Measurements from ENCODE around the gene CALCOCO1. TPM values are rescaled to one million over a fixed set of nuclear protein-coding genes. Genes with fewer than 3 reads are reported as not detected.

Gene CALCOCO1
- total RNA-seq (2016; rRNA removed; fragmentation: Illumina TruSeq; extraction: Trizol) (4.9 and 7.7 TPM in 2 replicates), polyA plus RNA-seq (2011; rRNA removed) (47.7 and 57.2 TPM in 2 replicates), polyA minus RNA-seq (2011; rRNA and poly(A)+ RNA removed; ENCODE audit: low replicate concordance) (53.0 and 73.1 TPM in 2 replicates), Bru-seq, nascent RNA (percentile 51 among the genes with signal in this experiment), BruChase-seq, experiment 1, labeled RNA remaining after a 6-hour chase (percentile 52 among the genes with signal in this experiment), BruChase-seq, experiment 2, labeled RNA remaining after a 2-hour chase (percentile 49 among the genes with signal in this experiment)
- total RNA-seq (2016; cell fraction: cytosol; rRNA removed; fragmentation: Illumina TruSeq; extraction: Trizol; ENCODE audit: low read depth) = 0.81 and 0.88 TPM in 2 replicates
- total RNA-seq (2016; cell fraction: insoluble cytoplasmic fraction; rRNA removed; fragmentation: Illumina TruSeq; extraction: Trizol) = 5.4 and 6.9 TPM in 2 replicates
- total RNA-seq (2016; cell fraction: membrane; rRNA removed; fragmentation: Illumina TruSeq; extraction: Trizol) = 1.0 and 1.4 TPM in 2 replicates
- 10.7 and 11.7 TPM in 2 replicates for total RNA-seq (2016; cell fraction: nucleus; rRNA removed; fragmentation: Illumina TruSeq; extraction: Trizol)
- polyA plus RNA-seq (2011; cell fraction: cytosol; rRNA removed) = 19.0 and 25.5 TPM in 2 replicates
- polyA plus RNA-seq (2011; cell fraction: nucleus; rRNA removed) = 439 and 465 TPM in 2 replicates
- 33.3 and 36.8 TPM in 2 replicates for polyA plus RNA-seq (2012)
- polyA plus RNA-seq (2016; cell fraction: cytosol; fragmentation: Illumina TruSeq; extraction: Trizol; ENCODE audit: low read depth) = 0.11 and 0.44 TPM in 2 replicates
- 3.8 and 4.3 TPM in 2 replicates for polyA plus RNA-seq (2016; cell fraction: insoluble cytoplasmic fraction; fragmentation: Illumina TruSeq; extraction: Trizol; ENCODE audit: low read depth)
- 0.77 and 1.1 TPM in 2 replicates for polyA plus RNA-seq (2016; cell fraction: membrane; fragmentation: Illumina TruSeq; extraction: Trizol; ENCODE audit: low read depth)
- 21.6 and 24.3 TPM in 2 replicates for polyA plus RNA-seq (2016; cell fraction: nucleus; fragmentation: Illumina TruSeq; extraction: Trizol; ENCODE audit: insufficient read depth, low read depth)
- 5.3 and 6.5 TPM in 2 replicates for polyA minus RNA-seq (2011; cell fraction: cytosol; rRNA and poly(A)+ RNA removed)
- polyA minus RNA-seq (2011; cell fraction: nucleus; rRNA and poly(A)+ RNA removed) = 71.2 and 84.0 TPM in 2 replicates
- long read RNA-seq, experiment 1, partial matches to known transcripts = 1 of 6 reads
- long read RNA-seq, experiment 1, other reads (novel, unspliced or antisense) = 2 of 6 reads
- long read RNA-seq, experiment 2, partial matches to known transcripts = 4 of 8 reads
- long read RNA-seq, experiment 2, other reads (novel, unspliced or antisense) = 2 of 8 reads

GRCh38 chr12:53727310-53728041, at the start of gene CALCOCO1:
Gene CALCOCO1 (minus strand): TSS chr12:53727452. CDS start chr12:53725242, 2,210 bp downstream.
- POLR2A ChIA-PET = interaction anchor here (1.6 kb wide), 1 partner anchor 51 kb away, joined by 3 read pairs; no protein-coding TSS in a partner anchor
- no peaks in the 10 kb centered on the region for H3K9me3 ChIP-seq (ENCODE audit: low read length)
- intact Hi-C loops (cut with micrococcal nuclease; ENCODE audit: unreplicated experiment) = loop anchor here (2.0 kb wide), 1 partner anchor 19 kb away; no protein-coding TSS in a partner anchor
- no peaks in the 10 kb centered on the region; a peak in 1 of 5 replicates for H3K27me3 ChIP-seq (ENCODE audit: control insufficient read depth in 1 of 2, insufficient read depth in 2 of 2, low read length in 2 of 2)
- no peaks in the 10 kb centered on the region for H3K79me2 ChIP-seq (ENCODE audit: insufficient read depth, low read length)
- WGBS (ENCODE audit: low lambda C conversion rate) = 2% methylated on average over 22 of the region's 38 CpGs
- H3K9ac ChIP-seq (ENCODE audit: insufficient read depth, low read depth, low read length) = peak within 1 kb of the TSS; percentile 66
- peaks cover 0 to 5% of the 10 kb centered on the region in 2 experiments; a peak in 1 of 5 replicates for H3K36me3 ChIP-seq (replicated peaks in 1 of 2; ENCODE audit: control insufficient read depth in 1 of 2, insufficient read depth in 2 of 2, low read length in 2 of 2)
- BruUV-seq (replicated peaks) = no TSS peak
- peaks cover 16% of the 10 kb centered on the region for H3K4me1 ChIP-seq (ENCODE audit: insufficient read depth, low read length)
- H3K4me3 ChIP-seq (replicated peaks in 1 of 3; ENCODE audit: insufficient read depth in 1 of 3, low read depth in 2 of 3, low read length in 3 of 3) = peak within 1 kb of the TSS; percentile 72 to 81 (median 76)
- peak; percentile 95 for DNase-seq (ENCODE audit: low spot score)
- H3K27ac ChIP-seq (ENCODE audit: extremely low read length, insufficient read depth, low read length) = peak within 1 kb of the TSS; percentile 10
- H4K20me1 ChIP-seq (ENCODE audit: insufficient read depth, low read length) = no peaks in the 10 kb centered on the region
- peak within 1 kb of the TSS; percentile 87 for H3K4me2 ChIP-seq (ENCODE audit: low read depth, low read length)
- peak within 1 kb of the TSS; percentile 83 for H2AFZ ChIP-seq (ENCODE audit: low read length)
- CTCF ChIA-PET (ENCODE audit: low intra/inter-chr PET ratio, low total read pairs) = no interaction called here
- FAIRE-seq = peak; percentile 97
- peak; percentile 99 for ATAC-seq
- in situ Hi-C loops (cut with HindIII; ENCODE audit: extremely low pct_ligation_motif_present, low pct_unique_long_range_greater_than_20kb) = no loop called here
- TF ChIP-seq ZNF770 (CRISPR knock-in tag; IDR thresholded peaks at IDR 0.05) = no peak
- TF ChIP-seq ATRX (CRISPR knock-in tag; IDR thresholded peaks at IDR 0.05; ENCODE audit: borderline replicate concordance) = no peak
- no peak for TF ChIP-seq PHB2 (IDR thresholded peaks at IDR 0.05; ENCODE audit: partially characterized antibody)
- TF ChIP-seq ATF3 (CRISPR knock-in tag; IDR thresholded peaks at IDR 0.05) = no peak
- 0 out of 2 replicates have a peak, but pooled peaks have one; percentile 18 for TF ChIP-seq ARID5B (CRISPR knock-in tag; IDR thresholded peaks at IDR 0.05)
- TF ChIP-seq CHD4 (IDR thresholded peaks at IDR 0.05; ENCODE audit: borderline replicate concordance, low read length) = no peak
- peak; percentile 60; the same call in 1 of the 2 replicates for TF ChIP-seq ZNF792 (CRISPR knock-in tag; IDR thresholded peaks at IDR 0.05)
- TF ChIP-seq ZNF124 (CRISPR knock-in tag; IDR thresholded peaks at IDR 0.05) = peak; percentile 84; the same call in 1 of the 2 replicates
- no peak for TF ChIP-seq ZBTB2 (CRISPR knock-in tag; IDR thresholded peaks at IDR 0.05; ENCODE audit: low read depth)

Measured in HepG2 (cell line).